Parathyroid adenoma (tissue), 2 donors: ENCODE results near the gene EP400.

Source experiments
- H2AFZ ChIP-seq: fragments of 300-600 bp; sonication (generic); one replicate; pipeline ENCODE4 v1.7.0; 2017; ENCODE audit warnings: antibody characterized with exemption, mild to moderate bottlenecking
- H3K27ac ChIP-seq: fragments of 300-600 bp; sonication (generic); one replicate; pipeline ENCODE4 v1.7.0; 2017
- H3K27me3 ChIP-seq: fragments of 300-600 bp; sonication (generic); one replicate; pipeline ENCODE4 v1.7.0; 2017; ENCODE audit warnings: low read length; ENCODE audit not compliant: control insufficient read depth, insufficient read depth
- H3K36me3 ChIP-seq: fragments of 300-600 bp; sonication (generic); one replicate; pipeline ENCODE4 v1.7.0; 2017; ENCODE audit warnings: low read length; ENCODE audit not compliant: control insufficient read depth, insufficient read depth
- H3K4me1 ChIP-seq: fragments of 300-600 bp; sonication (generic); one replicate; pipeline ENCODE4 v1.7.0; 2017; ENCODE audit warnings: control low read depth
- H3K4me2 ChIP-seq: fragments of 300-600 bp; sonication (generic); one replicate; pipeline ENCODE4 v1.7.0; 2017; ENCODE audit warnings: low read length
- H3K4me3 ChIP-seq: fragments of 300-600 bp; sonication (generic); one replicate; pipeline ENCODE4 v1.7.0; 2017; ENCODE audit warnings: low read depth, low read length
- H3K79me2 ChIP-seq: fragments of 300-600 bp; sonication (generic); one replicate; pipeline ENCODE4 v1.7.0; 2017; ENCODE audit warnings: control low read depth
- H3K9ac ChIP-seq: fragments of 300-600 bp; sonication (generic); one replicate; pipeline ENCODE4 v1.7.0; 2017; ENCODE audit warnings: mild to moderate bottlenecking
- H3K9me3 ChIP-seq: fragments of 300-600 bp; sonication (generic); one replicate; pipeline ENCODE4 v1.7.0; 2017; ENCODE audit warnings: low read length; ENCODE audit not compliant: control insufficient read depth
- CTCF ChIP-seq: fragments of 300-600 bp; sonication (generic); IDR thresholded peaks from one replicate; pipeline ENCODE4 v1.7.0; 2017; ENCODE audit warnings: antibody characterized with exemption, mild to moderate bottlenecking
- donor health status: primary hyperparathyroidism.

The EP400 gene

GRCh38 chr12:132021031-132021871 is 71.5 kb downstream of the EP400 start:
- Histone ChIP-seq H3K4me2 (no peak overlapping the region), H3K9ac (no peak overlapping the region), H3K9me3 (no peaks in the 10 kb centered on the region), H3K79me2 (peaks cover 3% of the 10 kb centered on the region), H3K4me3 (no peak overlapping the region), H3K27ac (no peak overlapping the region), H2AFZ (no peak overlapping the region), H3K27me3 (no peaks in the 10 kb centered on the region), H3K36me3 (no peaks in the 10 kb centered on the region), H3K4me1 (no peaks in the 10 kb centered on the region)
- TF ChIP-seq CTCF = no peak

GRCh38 chr12:132021965-132022364 is 72.2 kb downstream of the EP400 start:
- no peak overlapping the region for H3K9ac ChIP-seq
- no peak overlapping the region for H3K4me3 ChIP-seq
- H3K4me1 ChIP-seq = no peaks in the 10 kb centered on the region
- no peak overlapping the region for H3K4me2 ChIP-seq
- H3K27me3 ChIP-seq = no peaks in the 10 kb centered on the region
- no peaks in the 10 kb centered on the region for H3K9me3 ChIP-seq
- H3K36me3 ChIP-seq = no peaks in the 10 kb centered on the region
- no peak overlapping the region for H3K27ac ChIP-seq
- TF ChIP-seq CTCF = no peak
- no peak overlapping the region for H2AFZ ChIP-seq
- peaks cover 3% of the 10 kb centered on the region for H3K79me2 ChIP-seq

- no peaks in the 10 kb centered on the region for H3K4me1 ChIP-seq
- H2AFZ ChIP-seq = no peak overlapping the region
- H3K4me2 ChIP-seq = no peak overlapping the region
Measured at GRCh38 chr12:132023658-132024057, 73.9 kb downstream of the EP400 start.

GRCh38 chr12:132024758-132025157 is 75.0 kb downstream of the EP400 start:
- no peak overlapping the region for H3K9ac ChIP-seq
- no peak overlapping the region for H2AFZ ChIP-seq
- H3K79me2 ChIP-seq = peaks cover 8% of the 10 kb centered on the region
- no peaks in the 10 kb centered on the region for H3K9me3 ChIP-seq
- H3K27me3 ChIP-seq = no peaks in the 10 kb centered on the region
- H3K4me2 ChIP-seq = no peak overlapping the region
- no peak overlapping the region for H3K27ac ChIP-seq
- TF ChIP-seq CTCF = no peak
- no peak overlapping the region for H3K4me3 ChIP-seq
- no peaks in the 10 kb centered on the region for H3K36me3 ChIP-seq
- no peaks in the 10 kb centered on the region for H3K4me1 ChIP-seq

More at GRCh38 chr12:132023658-132024057, 73.9 kb downstream of the EP400 start:
- no peak overlapping the region for H3K27ac ChIP-seq
- no peaks in the 10 kb centered on the region for H3K9me3 ChIP-seq
- no peak for TF ChIP-seq CTCF
- H3K36me3 ChIP-seq = no peaks in the 10 kb centered on the region
- no peak overlapping the region for H3K9ac ChIP-seq
- no peak overlapping the region for H3K4me3 ChIP-seq
- peaks cover 3% of the 10 kb centered on the region for H3K79me2 ChIP-seq
- H3K27me3 ChIP-seq = no peaks in the 10 kb centered on the region

GRCh38 chr12:132025526-132025925 is 75.8 kb downstream of the EP400 start:
- no peak overlapping the region for H3K27ac ChIP-seq
- no peaks in the 10 kb centered on the region for H3K9me3 ChIP-seq
- H3K4me1 ChIP-seq = no peaks in the 10 kb centered on the region
- H3K36me3 ChIP-seq = no peaks in the 10 kb centered on the region
- H3K4me2 ChIP-seq = no peak overlapping the region
- H2AFZ ChIP-seq = no peak overlapping the region
- no peak overlapping the region for H3K9ac ChIP-seq
- no peak for TF ChIP-seq CTCF
- peaks cover 9% of the 10 kb centered on the region for H3K79me2 ChIP-seq
- H3K27me3 ChIP-seq = no peaks in the 10 kb centered on the region
- H3K4me3 ChIP-seq = no peak overlapping the region
